ENCODE data around the gene PGAP3.

The PGAP3 gene

DNA sequence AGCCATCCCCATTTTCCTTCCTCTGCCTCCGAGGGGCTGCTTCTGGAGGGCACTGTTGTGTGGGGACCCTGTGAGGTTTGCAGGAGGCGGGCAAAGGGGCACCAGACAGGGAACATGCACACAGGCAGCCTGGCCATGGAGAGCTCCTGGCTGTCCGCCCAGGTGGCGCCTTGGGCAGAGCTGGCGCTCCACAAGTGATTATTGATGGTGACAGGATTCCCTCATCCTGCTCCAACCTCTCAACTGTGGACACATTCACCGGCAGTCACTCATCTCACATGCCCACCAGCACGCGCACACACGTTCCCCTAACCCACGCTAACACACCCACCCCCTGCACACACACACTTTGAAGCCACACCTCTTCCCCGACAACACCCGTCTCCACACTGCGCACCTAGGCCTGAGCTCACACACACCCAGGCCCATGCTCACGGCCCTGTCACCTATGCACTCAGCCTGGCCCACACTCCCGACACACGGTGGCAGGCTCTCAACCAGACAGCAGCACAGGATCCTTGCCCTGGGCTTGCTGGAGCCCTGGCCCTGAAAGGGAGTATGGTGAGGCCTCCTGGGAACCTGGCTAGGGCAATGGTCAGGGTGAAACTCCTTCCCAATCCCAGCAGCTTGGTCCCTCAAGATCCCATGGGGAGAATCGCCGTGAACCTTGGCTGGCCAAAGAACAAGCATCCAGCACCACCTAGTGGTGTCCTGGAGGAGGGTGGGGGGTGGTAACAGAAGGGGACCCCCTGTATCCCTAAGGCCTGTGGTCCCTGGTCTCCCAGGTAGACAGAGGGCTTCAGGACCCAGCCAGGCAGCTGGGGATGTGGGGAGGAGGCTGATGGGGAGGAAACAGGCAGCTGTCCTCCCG is 16.0 kb downstream of the PGAP3 start:
- no peak for DNase-seq

GRCh38 chr17:39670746-39671145 is 17.1 kb downstream of the PGAP3 start:
- DNase-seq, result no peak

DNA sequence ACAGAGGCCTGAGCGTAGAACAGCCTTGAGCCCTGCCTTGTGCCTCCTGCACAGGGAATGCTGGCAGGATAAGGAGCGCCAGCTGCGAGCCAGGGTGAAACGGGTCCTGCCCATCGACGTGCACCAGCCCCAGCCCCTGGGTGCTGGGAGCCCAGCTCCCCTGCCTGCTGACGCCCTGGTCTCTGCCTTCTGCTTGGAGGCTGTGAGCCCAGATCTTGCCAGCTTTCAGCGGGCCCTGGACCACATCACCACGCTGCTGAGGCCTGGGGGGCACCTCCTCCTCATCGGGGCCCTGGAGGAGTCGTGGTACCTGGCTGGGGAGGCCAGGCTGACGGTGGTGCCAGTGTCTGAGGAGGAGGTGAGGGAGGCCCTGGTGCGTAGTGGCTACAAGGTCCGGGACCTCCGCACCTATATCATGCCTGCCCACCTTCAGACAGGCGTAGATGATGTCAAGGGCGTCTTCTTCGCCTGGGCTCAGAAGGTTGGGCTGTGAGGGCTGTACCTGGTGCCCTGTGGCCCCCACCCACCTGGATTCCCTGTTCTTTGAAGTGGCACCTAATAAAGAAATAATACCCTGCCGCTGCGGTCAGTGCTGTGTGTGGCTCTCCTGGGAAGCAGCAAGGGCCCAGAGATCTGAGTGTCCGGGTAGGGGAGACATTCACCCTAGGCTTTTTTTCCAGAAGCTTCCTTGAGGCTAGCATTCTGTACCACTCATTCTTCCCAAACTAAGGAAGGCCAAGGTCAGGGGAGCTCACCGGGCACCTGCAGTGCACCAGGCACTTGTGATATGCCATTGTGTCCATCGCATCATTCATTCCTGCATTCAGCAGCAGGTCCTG is 17.7 kb downstream of the PGAP3 start:
- no peak for DNase-seq

DNA sequence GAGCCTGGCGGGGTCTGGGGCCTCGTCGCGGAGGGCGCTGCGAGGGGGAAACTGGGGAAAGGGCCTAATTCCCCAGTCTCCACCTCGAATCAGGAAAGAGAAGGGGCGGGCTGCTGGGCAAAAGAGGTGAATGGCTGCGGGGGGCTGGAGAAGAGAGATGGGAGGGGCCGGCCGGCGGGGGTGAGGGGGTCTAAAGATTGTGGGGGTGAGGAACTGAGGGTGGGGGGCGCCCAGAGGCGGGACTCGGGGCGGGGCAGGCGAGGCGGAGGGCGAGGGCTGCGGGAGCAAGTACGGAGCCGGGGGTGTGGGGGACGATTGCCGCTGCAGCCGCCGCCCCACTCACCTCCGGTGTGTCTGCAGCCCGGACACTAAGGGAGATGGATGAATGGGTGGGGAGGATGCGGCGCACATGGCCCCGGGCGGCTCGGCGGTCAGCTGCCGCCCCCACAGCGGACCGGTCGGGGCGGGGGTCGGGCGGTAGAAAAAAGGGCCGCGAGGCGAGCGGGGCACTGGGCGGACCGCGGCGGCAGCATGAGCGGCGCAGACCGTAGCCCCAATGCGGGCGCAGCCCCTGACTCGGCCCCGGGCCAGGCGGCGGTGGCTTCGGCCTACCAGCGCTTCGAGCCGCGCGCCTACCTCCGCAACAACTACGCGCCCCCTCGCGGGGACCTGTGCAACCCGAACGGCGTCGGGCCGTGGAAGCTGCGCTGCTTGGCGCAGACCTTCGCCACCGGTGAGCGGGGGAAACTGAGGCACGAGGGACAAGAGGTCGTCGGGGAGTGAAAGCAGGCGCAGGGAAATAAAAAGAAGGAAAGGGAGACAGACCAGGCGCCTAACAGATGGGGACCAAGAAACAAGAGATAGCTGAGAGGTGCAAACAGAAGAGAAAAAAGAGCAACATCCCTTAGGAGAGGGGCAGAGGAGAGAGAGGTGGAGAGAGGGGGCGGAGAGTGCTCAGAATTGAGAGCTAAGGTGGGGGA is 19.6 kb downstream of the PGAP3 start, which contains the start of gene PNMT:
PNMT (plus strand) TSS at position 509 of the 980 bp plus-strand sequence; CDS start at position 532, 23 bp downstream.
- DNase-seq, result peak; percentile 85

- DNase-seq, result no peak
These were observed 20.5 kb downstream of the PGAP3 start for GRCh38 chr17:39667262-39667944.

DNA sequence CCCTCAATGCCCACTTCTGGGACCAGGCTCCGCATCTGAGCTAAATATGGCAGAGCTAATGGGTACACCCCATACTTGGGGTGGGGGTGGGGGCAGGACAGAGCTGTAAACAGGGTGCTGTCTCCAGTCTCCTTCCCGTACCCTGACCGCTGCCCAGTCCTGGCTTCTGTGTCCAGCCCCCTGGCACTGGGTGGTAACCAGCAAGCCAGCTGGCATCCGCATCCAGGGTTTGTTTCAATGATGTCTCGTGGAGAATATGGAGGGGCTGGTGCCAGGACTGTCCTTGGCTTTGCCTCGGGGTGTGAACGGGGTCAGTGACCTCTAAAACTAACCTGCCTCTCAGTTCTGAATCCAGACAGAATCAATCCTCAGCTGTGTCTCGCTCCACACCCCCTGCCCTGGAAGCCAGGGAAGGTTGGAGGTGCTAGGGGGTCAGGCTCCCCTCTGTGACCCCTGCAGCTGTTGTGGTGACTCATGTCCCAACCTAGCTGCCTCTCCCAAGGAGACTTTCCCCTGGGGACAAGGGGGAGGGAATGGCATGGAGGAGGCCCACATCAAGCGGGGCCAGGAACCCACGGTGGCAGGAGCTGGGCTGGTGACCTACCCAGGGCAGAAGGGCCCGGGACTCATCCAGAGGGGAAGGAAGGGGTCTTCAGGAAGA is 21.1 kb downstream of the PGAP3 start:
- DNase-seq, result no peak

GRCh38 chr17:39666231-39666600 is 21.6 kb downstream of the PGAP3 start:
- no peak for DNase-seq

GRCh38 chr17:39665642-39666224 is 22.1 kb downstream of the PGAP3 start:
- peak; percentile 61 for DNase-seq

GRCh38 chr17:39664581-39665561 is 23.0 kb downstream of the PGAP3 start, which contains the start of gene TCAP:
Gene TCAP (plus strand): TSS chr17:39665349. CDS start chr17:39665360, 11 bp downstream.
- no peak for DNase-seq

DNA sequence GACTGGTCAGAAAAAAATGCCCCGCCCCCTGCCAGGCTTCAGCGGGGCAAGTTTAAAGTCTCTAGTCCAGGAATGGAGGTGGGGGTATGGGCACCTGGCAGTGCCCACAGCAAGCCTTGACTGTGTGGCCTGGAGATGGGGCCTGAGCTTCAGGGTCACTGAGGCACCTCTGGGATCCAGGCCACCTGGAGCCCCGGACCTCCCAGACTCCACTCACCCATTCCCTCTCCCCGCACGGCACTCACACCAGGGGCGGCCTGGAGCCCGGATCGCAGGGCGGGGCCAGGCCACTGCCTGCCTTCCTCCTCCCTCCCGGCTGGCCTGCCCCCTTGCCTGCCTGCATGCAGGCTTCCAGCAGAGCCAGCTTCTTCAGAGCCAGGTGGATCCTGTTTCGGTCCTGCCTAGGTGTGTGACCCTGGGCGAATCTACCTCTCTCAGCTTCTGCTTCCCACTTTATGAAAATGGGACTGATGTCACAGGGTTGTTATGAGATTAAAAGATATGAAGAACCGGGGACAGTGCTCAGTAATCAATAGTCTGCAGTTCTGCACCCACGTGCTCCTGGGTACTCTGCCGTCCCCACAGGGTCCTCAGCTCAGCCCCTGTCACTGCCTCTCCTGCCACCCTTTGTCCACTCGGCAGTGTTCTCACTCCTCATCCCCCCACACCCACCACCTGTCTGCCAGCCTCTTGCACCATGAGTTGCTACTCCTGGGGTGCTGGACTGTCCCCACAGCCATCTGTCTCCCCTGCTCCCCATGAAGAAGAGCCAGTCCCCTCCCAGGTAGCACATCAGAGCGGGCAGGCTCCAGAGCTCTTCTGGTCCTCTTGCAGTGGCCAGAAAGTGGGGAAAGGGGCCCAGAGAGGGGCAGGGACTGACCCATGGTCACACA is 23.9 kb downstream of the PGAP3 start:
- DNase-seq, result no peak

DNA sequence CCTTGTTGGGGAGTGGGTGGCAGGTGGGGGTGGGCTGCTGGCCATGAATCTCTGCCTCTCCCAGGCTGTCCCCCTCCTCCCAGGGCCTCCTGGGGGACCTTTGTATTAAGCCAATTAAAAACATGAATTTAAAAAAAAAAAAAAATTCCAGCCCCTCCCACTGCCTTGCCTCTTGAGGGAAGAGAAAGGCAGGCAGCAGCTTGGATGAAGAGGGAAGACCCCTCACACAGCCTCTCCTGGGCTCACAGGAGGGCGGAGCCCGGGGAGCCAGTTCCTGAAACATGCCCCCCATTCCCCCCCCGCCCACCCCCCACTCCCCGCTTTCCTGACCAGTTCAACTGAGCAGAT is 24.5 kb downstream of the PGAP3 start:
- no peak for DNase-seq

GRCh38 chr17:39662551-39663339 is 25.1 kb downstream of the PGAP3 start:
- no peak for DNase-seq

DNA sequence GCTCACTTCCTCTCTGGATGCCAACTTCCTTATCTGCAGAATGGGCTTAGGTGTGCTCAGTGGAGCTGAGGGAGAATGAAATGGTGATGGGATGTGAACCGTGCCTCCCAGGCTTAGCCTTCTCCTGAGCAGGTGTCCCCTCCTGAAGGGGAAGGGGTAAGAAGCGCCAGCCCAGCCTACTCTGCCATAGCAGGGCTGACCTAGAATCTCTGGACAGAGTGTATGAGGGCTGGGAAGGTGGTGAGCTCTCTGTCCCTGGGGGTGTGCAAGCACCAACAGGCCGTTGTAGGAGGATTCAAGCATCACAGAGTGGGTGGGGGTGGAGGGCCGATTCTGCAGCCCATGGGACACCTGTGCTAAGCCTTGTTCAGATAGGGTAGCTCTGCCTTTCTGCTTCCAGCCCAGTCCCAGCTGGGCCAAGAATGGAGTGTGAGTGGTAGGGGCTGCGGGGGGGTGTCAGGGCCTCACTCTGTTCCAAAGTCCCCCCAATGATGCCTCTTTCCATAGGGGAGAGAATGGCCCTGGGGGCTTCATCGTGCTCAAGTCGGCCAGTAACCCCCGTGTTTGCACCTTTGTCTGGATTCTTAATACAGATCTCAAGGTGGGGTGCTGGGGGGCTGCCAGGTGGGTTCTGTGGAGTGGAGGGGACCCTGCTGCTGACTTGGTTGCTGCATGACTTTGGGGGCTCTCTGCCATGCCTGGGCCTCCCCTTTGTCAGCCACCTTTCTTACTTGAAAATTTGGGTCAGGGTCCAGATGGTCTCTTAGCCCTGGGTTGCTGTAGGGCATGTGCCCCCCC is 25.9 kb downstream of the PGAP3 start:
- no peak for DNase-seq

- no peak for DNase-seq
These were observed 27.2 kb downstream of the PGAP3 start for GRCh38 chr17:39660397-39661385.

- no peak for DNase-seq
These were observed 27.9 kb downstream of the PGAP3 start for GRCh38 chr17:39660011-39660360.
